Activated T-cell treated with anti-CD3 and anti-CD28 coated beads for 4 hours (primary cell): ENCODE measurements around the gene MAPKAPK3.

Experiments used
- DNase-seq: peaks from one replicate; pipeline ENCODE4 v3.0.0-alpha.2; 2020

The MAPKAPK3 gene

GRCh38 chr3:50587806-50588758, 28.9 kb upstream of the MAPKAPK3 start:
- DNase-seq, result peak; percentile 62

- no peak for DNase-seq
Measured at GRCh38 chr3:50588759-50589433, 28.1 kb upstream of the MAPKAPK3 start.

GRCh38 chr3:50591196-50591741, 25.7 kb upstream of the MAPKAPK3 start:
- DNase-seq, result no peak

GRCh38 chr3:50592568-50592967, 24.4 kb upstream of the MAPKAPK3 start:
- DNase-seq, result no peak

GRCh38 chr3:50594253-50594785, 22.6 kb upstream of the MAPKAPK3 start:
- no peak for DNase-seq

GRCh38 chr3:50599115-50599715, 17.7 kb upstream of the MAPKAPK3 start:
- DNase-seq, result no peak

GRCh38 chr3:50599716-50600118, 17.2 kb upstream of the MAPKAPK3 start:
- no peak for DNase-seq

- DNase-seq, result no peak
Measured at GRCh38 chr3:50600141-50600753, 16.7 kb upstream of the MAPKAPK3 start.

- DNase-seq, result peak; percentile 87
Measured at GRCh38 chr3:50600841-50601591, 15.9 kb upstream of the MAPKAPK3 start.

- no peak for DNase-seq
Measured at GRCh38 chr3:50602595-50603191, 14.3 kb upstream of the MAPKAPK3 start.

- no peak for DNase-seq
Measured at GRCh38 chr3:50603261-50604109, 13.5 kb upstream of the MAPKAPK3 start.

- DNase-seq, result no peak
Measured at GRCh38 chr3:50604110-50604621, 12.8 kb upstream of the MAPKAPK3 start.

GRCh38 chr3:50604628-50605588, 12.0 kb upstream of the MAPKAPK3 start:
- no peak for DNase-seq

- DNase-seq, result no peak
Measured at GRCh38 chr3:50605901-50606326, 11.0 kb upstream of the MAPKAPK3 start.

- DNase-seq, result no peak
Measured at GRCh38 chr3:50606596-50606995, 10.4 kb upstream of the MAPKAPK3 start.

- no peak for DNase-seq
Measured at GRCh38 chr3:50607271-50608091, 9.5 kb upstream of the MAPKAPK3 start.

GRCh38 chr3:50608278-50608677, 8.7 kb upstream of the MAPKAPK3 start:
- no peak for DNase-seq
